GM23338 (cell line): ENCODE measurements around the gene MTREX. TPM values are rescaled to one million over a fixed set of nuclear protein-coding genes. Genes with fewer than 3 reads are reported as not detected.
A peak's percentile ranks its signal among the peaks of the same experiment; 100 is the strongest.

Source experiments
- ATAC-seq: fragments of 200-7000 bp; cut with Tn5 transposase; 3 replicates; pipeline ENCODE4 v1.9.1; 2020
- DNase-seq: peaks from one replicate; pipeline ENCODE4 v3.0.0-alpha.2; 2015; ENCODE audit warnings: low spot score
- H2AFZ ChIP-seq: fragments of 200-600 bp; sonication (generic); 2 replicates; pipeline ENCODE4 v1.8.0; 2016; ENCODE audit warnings: antibody characterized with exemption, mild to moderate bottlenecking, moderate library complexity
- H3F3A ChIP-seq: fragments of 200-600 bp; sonication (generic); replicated peaks from 2 replicates; pipeline ENCODE4 v1.8.0; 2017; ENCODE audit warnings: antibody characterized with exemption, mixed run types, low read depth
- H3K27ac ChIP-seq: fragments of 200-600 bp; sonication (generic); 2 replicates; pipeline ENCODE4 v1.6.1; 2016; ENCODE audit warnings: low read depth
- H3K27me3 ChIP-seq: fragments of 200-600 bp; sonication (generic); 2 replicates; pipeline ENCODE4 v1.8.0; 2016; ENCODE audit warnings: mild to moderate bottlenecking, mixed run types, moderate library complexity; ENCODE audit not compliant: insufficient read depth
- H3K36me3 ChIP-seq: fragments of 200-600 bp; sonication (generic); 2 replicates; pipeline ENCODE4 v1.8.0; 2016; ENCODE audit warnings: mild to moderate bottlenecking; ENCODE audit not compliant: insufficient read depth
- H3K4me1 ChIP-seq: fragments of 200-600 bp; sonication (generic); 2 replicates; pipeline ENCODE4 v1.8.0; 2016; ENCODE audit warnings: mild to moderate bottlenecking, moderate library complexity; ENCODE audit not compliant: insufficient read depth
- H3K4me2 ChIP-seq: fragments of 200-600 bp; sonication (generic); 2 replicates; pipeline ENCODE4 v1.7.1; 2017; ENCODE audit warnings: mixed run types
- H3K4me3 ChIP-seq: fragments of 200-600 bp; sonication (generic); 2 replicates; pipeline ENCODE4 v1.6.1; 2016; ENCODE audit warnings: mixed run types
- H3K79me2 ChIP-seq: fragments of 200-600 bp; sonication (generic); replicated peaks from 2 replicates; pipeline ENCODE4 v1.8.0; 2017; ENCODE audit warnings: mild to moderate bottlenecking; ENCODE audit not compliant: insufficient read depth
- H3K9me2 ChIP-seq: fragments of 200-600 bp; sonication (generic); 2 replicates; pipeline ENCODE4 v1.8.0; 2017; ENCODE audit not compliant: insufficient read depth
- H4K20me1 ChIP-seq: fragments of 200-600 bp; sonication (generic); replicated peaks from 2 replicates; pipeline ENCODE4 v1.8.0; 2017; ENCODE audit warnings: mild to moderate bottlenecking; ENCODE audit not compliant: insufficient read depth
- H3K27ac Mint-ChIP-seq: 2 replicates; pipeline ENCODE4 v1.8.0; 2020; ENCODE audit warnings: inconsistent platforms, mild to moderate bottlenecking, moderate library complexity, mixed read lengths
- H3K27me3 Mint-ChIP-seq: 3 replicates; pipeline ENCODE4 v1.8.0; 2022; ENCODE audit warnings: low read depth, mild to moderate bottlenecking, moderate library complexity, mixed read lengths, inconsistent platforms; ENCODE audit not compliant: insufficient read depth, poor library complexity
- H3K36me3 Mint-ChIP-seq: 3 replicates; pipeline ENCODE4 v1.8.0; 2021; ENCODE audit warnings: low read depth, mild to moderate bottlenecking, inconsistent platforms, moderate library complexity, mixed read lengths
- H3K4me1 Mint-ChIP-seq: 3 replicates; pipeline ENCODE4 v1.8.0; 2020; ENCODE audit warnings: mild to moderate bottlenecking, inconsistent platforms, mixed read lengths
- H3K4me3 Mint-ChIP-seq: 3 replicates; pipeline ENCODE4 v1.8.0; 2021; ENCODE audit warnings: moderate library complexity, mild to moderate bottlenecking, inconsistent platforms, mixed read lengths
- H3K9me3 Mint-ChIP-seq: 3 replicates; pipeline ENCODE4 v1.8.0; 2020; ENCODE audit warnings: moderate library complexity, mild to moderate bottlenecking, inconsistent platforms, mixed read lengths
- EZH2 ChIP-seq: fragments of 200-600 bp; sonication (generic); IDR thresholded peaks from one replicate; pipeline ENCODE4 v1.8.0; 2017; ENCODE audit warnings: antibody characterized with exemption, mild to moderate bottlenecking, low read depth; ENCODE audit not compliant: unreplicated experiment
- EZH2phosphoT487 ChIP-seq: fragments of 200-600 bp; sonication (generic); IDR thresholded peaks from one replicate; pipeline ENCODE4 v1.8.1; 2018; ENCODE audit warnings: antibody characterized with exemption; ENCODE audit not compliant: unreplicated experiment
- JUNB ChIP-seq: IDR thresholded peaks from one replicate; pipeline ENCODE4 v1.6.1; 2016; ENCODE audit warnings: antibody characterized with exemption; ENCODE audit not compliant: unreplicated experiment
- REST ChIP-seq: IDR thresholded peaks from one replicate; pipeline ENCODE4 v1.6.1; 2018; ENCODE audit warnings: antibody characterized with exemption; ENCODE audit not compliant: unreplicated experiment
- STAT1 ChIP-seq: IDR thresholded peaks from one replicate; pipeline ENCODE4 v1.6.1; 2016; ENCODE audit warnings: antibody characterized with exemption; ENCODE audit not compliant: unreplicated experiment
- ZNF114 ChIP-seq: fragments of 250-450 bp; sonication (Bioruptor Pico); IDR thresholded peaks from 2 replicates; pipeline ENCODE4 v1.5.0; 2020; ENCODE audit warnings: mild to moderate bottlenecking, moderate library complexity
- polyA plus RNA-seq: library from polyadenylated mRNA; unstranded; fragments of >200 nt; fragmentation: Nextera tagmentation; extraction: Ambion mirVana; gene quantifications from 2 replicates; pipeline ENCODE4 v1.2.1, GENCODE V29; 2016
- total RNA-seq: library from RNA; depleted of rRNA; stranded (reverse); fragments of >200 nt; shearing (Covaris generic); gene quantifications from 2 replicates; pipeline ENCODE4 v1.2.3, GENCODE V29; 2014
- TF ChIP-seq, protein P1 (sequence below): IDR thresholded peaks from 2 replicates; pipeline ENCODE4 v1.6.1; 2016; ENCODE audit warnings: antibody characterized with exemption

MTREX gene
- total and polyA plus RNA-seq, 2 experiments from 2014 or later, result 47.5 to 94.9 TPM

DNA sequence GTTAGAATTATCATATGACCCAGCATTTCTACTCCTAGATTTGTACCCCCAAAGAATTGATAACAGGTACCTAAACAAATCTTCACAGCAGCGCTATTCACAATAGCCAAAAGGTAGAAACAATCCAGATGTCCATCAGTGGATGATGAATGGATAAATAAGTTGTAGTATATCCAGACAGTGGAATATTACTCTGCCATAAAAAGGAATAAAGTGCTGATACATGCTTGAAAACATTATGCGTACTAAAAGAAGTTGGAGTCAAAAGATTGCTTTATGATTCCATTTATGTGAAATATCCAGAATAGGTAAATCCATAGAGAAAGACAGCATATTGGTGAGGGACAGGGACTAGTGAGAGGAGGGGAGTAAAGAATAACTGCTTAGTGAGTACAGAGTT is 26.0 kb downstream of the MTREX start:
- Histone ChIP-seq H4K20me1 (no peaks in the 10 kb centered on the region; the same call in none of the 2 replicates), H3K4me3 (no peak overlapping the region), H2AFZ (no peak overlapping the region), H3K9me2 (no peaks in the 10 kb centered on the region), H3K27me3 (no peaks in the 10 kb centered on the region), H3K4me1 (no peaks in the 10 kb centered on the region), H3K27ac (no peak overlapping the region), H3K4me2 (no peak overlapping the region), H3F3A (no peaks in the 10 kb centered on the region), H3K79me2 (peaks cover 94% of the 10 kb centered on the region), H3K36me3 (peaks cover 9% of the 10 kb centered on the region; the same call in 1 of the 2 replicates)
- H3K27me3 Mint-ChIP-seq, result no peaks in the 10 kb centered on the region
- ATAC-seq, result no peak
- H3K36me3 Mint-ChIP-seq, result peaks cover 39% of the 10 kb centered on the region
- DNase-seq, result no peak
- no peaks in the 10 kb centered on the region for H3K9me3 Mint-ChIP-seq
- TF ChIP-seq EZH2 (no peak), STAT1 (no peak), EZH2phosphoT487 (no peak), JUNB (no peak), REST (no peak)
- TF ChIP-seq, protein P1, sequence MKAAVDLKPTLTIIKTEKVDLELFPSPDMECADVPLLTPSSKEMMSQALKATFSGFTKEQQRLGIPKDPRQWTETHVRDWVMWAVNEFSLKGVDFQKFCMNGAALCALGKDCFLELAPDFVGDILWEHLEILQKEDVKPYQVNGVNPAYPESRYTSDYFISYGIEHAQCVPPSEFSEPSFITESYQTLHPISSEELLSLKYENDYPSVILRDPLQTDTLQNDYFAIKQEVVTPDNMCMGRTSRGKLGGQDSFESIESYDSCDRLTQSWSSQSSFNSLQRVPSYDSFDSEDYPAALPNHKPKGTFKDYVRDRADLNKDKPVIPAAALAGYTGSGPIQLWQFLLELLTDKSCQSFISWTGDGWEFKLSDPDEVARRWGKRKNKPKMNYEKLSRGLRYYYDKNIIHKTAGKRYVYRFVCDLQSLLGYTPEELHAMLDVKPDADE, result no peak
- H3K4me3 Mint-ChIP-seq, result no peak overlapping the region
- no peaks in the 10 kb centered on the region for H3K4me1 Mint-ChIP-seq
- H3K27ac Mint-ChIP-seq, result no peak overlapping the region

GRCh38 chr5:55338092-55338613 is 30.4 kb downstream of the MTREX start:
- Mint-ChIP-seq H3K4me1 (no peaks in the 10 kb centered on the region), H3K27ac (0 out of 2 replicates have a peak overlapping the region, but pooled peaks have one; percentile 54), H3K4me3 (no peak overlapping the region), H3K27me3 (no peaks in the 10 kb centered on the region), H3K36me3 (peaks cover 24% of the 10 kb centered on the region; the same call in 2 of the 3 replicates), H3K9me3 (no peaks in the 10 kb centered on the region)
- H4K20me1 ChIP-seq, result no peaks in the 10 kb centered on the region; the same call in none of the 2 replicates
- ATAC-seq (no peak), DNase-seq (no peak)
- H2AFZ ChIP-seq, result no peak overlapping the region
- no peak overlapping the region for H3K27ac ChIP-seq
- H3K4me3 ChIP-seq, result no peak overlapping the region
- no peaks in the 10 kb centered on the region for H3K9me2 ChIP-seq
- no peaks in the 10 kb centered on the region for H3K4me1 ChIP-seq
- H3F3A ChIP-seq, result no peaks in the 10 kb centered on the region
- H3K27me3 ChIP-seq, result no peaks in the 10 kb centered on the region
- H3K79me2 ChIP-seq, result peaks cover 68% of the 10 kb centered on the region
- no peak overlapping the region for H3K4me2 ChIP-seq
- H3K36me3 ChIP-seq, result no peaks in the 10 kb centered on the region
- TF ChIP-seq JUNB, result no peak
- TF ChIP-seq ZNF114 (CRISPR knock-in tag), result no peak
- no peak for TF ChIP-seq EZH2
- no peak for TF ChIP-seq EZH2phosphoT487
- no peak for TF ChIP-seq REST
